ENCODE results near the gene TAS2R41.
"Not testable (repeated sequence)": the region's sequence is repeated elsewhere in the genome, so short reads cannot be mapped to it uniquely, and the experiment has no call there.

Gene TAS2R41

DNA sequence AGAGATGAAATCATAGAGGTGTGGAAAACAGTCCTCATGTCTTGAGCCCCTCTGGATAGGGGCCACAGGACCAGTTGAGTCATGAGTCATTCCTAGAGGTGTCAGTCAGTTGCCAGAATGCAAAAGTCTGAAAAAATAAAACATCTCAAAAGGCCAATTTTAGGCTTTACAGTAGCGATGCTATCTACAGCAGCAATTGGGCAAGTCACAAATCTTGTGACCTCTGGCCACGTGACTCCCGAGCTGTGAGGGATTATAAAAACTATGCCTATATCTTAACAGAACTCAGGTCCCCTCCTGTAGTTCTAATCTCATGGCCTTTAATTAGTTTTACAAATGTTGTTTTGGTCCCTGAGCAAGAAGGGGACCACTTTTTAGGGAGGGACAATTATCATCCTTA, 15.6 kb upstream of the TAS2R41 start:
- no peaks in the 10 kb centered on the region for H3K36me3 ChIP-seq (ENCODE audit: control insufficient read depth, insufficient read depth, low read length)
- TF ChIP-seq, protein P1, sequence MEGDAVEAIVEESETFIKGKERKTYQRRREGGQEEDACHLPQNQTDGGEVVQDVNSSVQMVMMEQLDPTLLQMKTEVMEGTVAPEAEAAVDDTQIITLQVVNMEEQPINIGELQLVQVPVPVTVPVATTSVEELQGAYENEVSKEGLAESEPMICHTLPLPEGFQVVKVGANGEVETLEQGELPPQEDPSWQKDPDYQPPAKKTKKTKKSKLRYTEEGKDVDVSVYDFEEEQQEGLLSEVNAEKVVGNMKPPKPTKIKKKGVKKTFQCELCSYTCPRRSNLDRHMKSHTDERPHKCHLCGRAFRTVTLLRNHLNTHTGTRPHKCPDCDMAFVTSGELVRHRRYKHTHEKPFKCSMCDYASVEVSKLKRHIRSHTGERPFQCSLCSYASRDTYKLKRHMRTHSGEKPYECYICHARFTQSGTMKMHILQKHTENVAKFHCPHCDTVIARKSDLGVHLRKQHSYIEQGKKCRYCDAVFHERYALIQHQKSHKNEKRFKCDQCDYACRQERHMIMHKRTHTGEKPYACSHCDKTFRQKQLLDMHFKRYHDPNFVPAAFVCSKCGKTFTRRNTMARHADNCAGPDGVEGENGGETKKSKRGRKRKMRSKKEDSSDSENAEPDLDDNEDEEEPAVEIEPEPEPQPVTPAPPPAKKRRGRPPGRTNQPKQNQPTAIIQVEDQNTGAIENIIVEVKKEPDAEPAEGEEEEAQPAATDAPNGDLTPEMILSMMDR (IDR thresholded peaks at IDR 0.05; ENCODE audit: insufficient read depth, low read length, poor library complexity, severe bottlenecking) = no peak
- H3K27me3 ChIP-seq (replicated peaks; ENCODE audit: control insufficient read depth, insufficient read depth, low read length) = no peaks in the 10 kb centered on the region
- no peak for DNase-seq (ENCODE audit: extremely low read depth, insufficient read length)
- H3K4me3 ChIP-seq (replicated peaks; ENCODE audit: low read depth, low read length) = no peak overlapping the region

DNA sequence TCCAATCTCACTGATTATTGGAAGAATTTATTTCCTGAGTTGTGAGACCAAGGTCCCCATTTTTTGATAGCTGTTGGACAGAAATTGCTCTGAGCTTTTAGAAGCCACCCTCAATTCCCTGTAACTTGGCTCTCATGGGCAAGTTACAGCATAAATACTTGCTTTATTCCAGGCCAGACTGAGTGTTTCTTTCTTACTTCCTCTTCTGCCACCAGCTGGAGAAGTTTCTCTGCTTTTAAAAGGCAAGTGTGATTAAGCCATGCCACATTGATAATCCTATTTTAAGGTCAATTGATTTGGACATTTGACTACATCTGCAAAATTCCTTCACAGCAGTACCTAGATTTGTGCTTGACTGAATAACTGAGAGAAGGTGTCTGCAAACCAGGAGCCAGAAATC, 14.1 kb upstream of the TAS2R41 start:
- no peaks in the 10 kb centered on the region for H3K36me3 ChIP-seq (ENCODE audit: control insufficient read depth, insufficient read depth, low read length)
- no peak for DNase-seq (ENCODE audit: extremely low read depth, insufficient read length)
- H3K4me3 ChIP-seq (replicated peaks; ENCODE audit: low read depth, low read length) = no peak overlapping the region
- TF ChIP-seq, protein P1 (IDR thresholded peaks at IDR 0.05; ENCODE audit: insufficient read depth, low read length, poor library complexity, severe bottlenecking) = no peak
- no peaks in the 10 kb centered on the region for H3K27me3 ChIP-seq (replicated peaks; ENCODE audit: control insufficient read depth, insufficient read depth, low read length)

DNA sequence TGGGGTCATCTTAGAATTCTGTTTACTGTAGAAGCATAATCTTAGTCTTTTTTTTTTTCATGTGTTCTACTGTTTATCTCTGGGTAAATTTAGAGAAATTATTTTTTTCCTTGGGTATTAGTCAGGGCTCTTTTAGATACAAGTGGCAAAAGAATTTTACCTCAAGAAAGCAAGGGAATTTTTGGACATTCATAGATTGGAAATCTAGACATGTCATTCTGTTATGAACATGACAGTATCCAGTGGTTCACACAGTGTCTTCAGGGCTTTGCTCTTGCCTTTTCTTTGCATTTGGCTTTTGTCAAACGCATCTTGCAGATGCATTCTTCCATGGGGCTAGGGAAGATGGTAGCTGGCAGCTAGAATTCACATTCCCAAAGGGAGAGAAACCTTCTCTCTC, 13.7 kb upstream of the TAS2R41 start:
- Histone ChIP-seq H3K36me3 (ENCODE audit: control insufficient read depth, insufficient read depth, low read length) (no peaks in the 10 kb centered on the region), H3K4me3 (replicated peaks; ENCODE audit: low read depth, low read length) (no peak overlapping the region), H3K27me3 (replicated peaks; ENCODE audit: control insufficient read depth, insufficient read depth, low read length) (no peaks in the 10 kb centered on the region)
- DNase-seq (ENCODE audit: extremely low read depth, insufficient read length) = no peak
- TF ChIP-seq, protein P1 (IDR thresholded peaks at IDR 0.05; ENCODE audit: insufficient read depth, low read length, poor library complexity, severe bottlenecking) = no peak

DNA sequence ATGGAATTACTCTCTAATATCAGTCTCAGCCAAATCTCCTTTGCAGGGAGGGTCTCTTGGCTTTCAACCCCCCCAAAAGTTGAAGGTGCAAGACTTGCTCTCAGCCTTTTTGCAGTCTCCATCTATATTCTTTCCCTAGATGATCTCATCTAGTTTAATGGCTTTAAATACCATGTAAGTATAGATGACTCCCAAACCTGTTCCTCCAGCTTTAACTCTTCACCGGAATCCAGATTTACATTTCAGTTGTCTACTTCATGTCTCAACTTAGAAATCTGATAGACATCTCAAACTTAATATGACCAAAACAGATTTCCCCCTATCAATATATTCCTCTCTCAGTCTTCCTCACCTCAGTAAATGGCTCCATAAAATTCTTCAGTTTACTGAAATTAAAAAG, 9.9 kb upstream of the TAS2R41 start:
- Histone ChIP-seq H3K27me3 (replicated peaks; ENCODE audit: control insufficient read depth, insufficient read depth, low read length) (no peaks in the 10 kb centered on the region), H3K4me3 (replicated peaks; ENCODE audit: low read depth, low read length) (no peak overlapping the region), H3K36me3 (ENCODE audit: control insufficient read depth, insufficient read depth, low read length) (no peaks in the 10 kb centered on the region)
- DNase-seq (ENCODE audit: extremely low read depth, insufficient read length) = no peak
- TF ChIP-seq, protein P1 (IDR thresholded peaks at IDR 0.05; ENCODE audit: insufficient read depth, low read length, poor library complexity, severe bottlenecking) = no peak

DNA sequence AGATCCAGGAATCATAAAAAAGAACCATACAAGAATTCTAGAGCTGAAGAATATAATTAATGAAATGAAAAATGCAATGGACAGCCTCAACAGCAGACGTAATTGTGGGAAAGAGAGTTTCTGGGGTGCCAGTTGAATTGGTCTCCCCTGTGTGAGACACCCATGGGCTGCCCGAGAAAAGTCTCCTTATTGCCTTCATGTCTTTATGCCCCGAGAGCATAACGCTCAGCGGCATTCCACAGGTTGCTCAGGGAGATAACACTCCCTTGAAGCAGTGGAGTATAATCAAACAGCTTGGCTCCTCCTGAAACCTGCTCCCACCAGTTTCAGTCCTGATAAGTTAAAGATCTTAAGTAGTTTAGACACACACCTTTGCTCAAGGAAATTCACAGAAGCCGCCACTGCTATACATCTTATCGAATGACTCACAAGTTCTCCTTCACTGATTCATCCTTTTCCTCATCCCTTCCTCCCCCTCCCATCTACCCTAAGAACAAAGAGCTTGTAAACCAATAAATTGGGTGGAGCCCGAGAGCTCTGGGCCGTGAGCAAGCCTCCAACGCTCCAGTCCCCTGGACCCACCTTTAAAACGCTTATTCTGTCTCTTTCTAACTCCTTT, 5.5 kb upstream of the TAS2R41 start:
- H3K27me3 ChIP-seq (replicated peaks; ENCODE audit: control insufficient read depth, insufficient read depth, low read length); H3K36me3 ChIP-seq (ENCODE audit: control insufficient read depth, insufficient read depth, low read length); H3K4me3 ChIP-seq (replicated peaks; ENCODE audit: low read depth, low read length); DNase-seq (ENCODE audit: extremely low read depth, insufficient read length): not testable (repeated sequence)

DNA sequence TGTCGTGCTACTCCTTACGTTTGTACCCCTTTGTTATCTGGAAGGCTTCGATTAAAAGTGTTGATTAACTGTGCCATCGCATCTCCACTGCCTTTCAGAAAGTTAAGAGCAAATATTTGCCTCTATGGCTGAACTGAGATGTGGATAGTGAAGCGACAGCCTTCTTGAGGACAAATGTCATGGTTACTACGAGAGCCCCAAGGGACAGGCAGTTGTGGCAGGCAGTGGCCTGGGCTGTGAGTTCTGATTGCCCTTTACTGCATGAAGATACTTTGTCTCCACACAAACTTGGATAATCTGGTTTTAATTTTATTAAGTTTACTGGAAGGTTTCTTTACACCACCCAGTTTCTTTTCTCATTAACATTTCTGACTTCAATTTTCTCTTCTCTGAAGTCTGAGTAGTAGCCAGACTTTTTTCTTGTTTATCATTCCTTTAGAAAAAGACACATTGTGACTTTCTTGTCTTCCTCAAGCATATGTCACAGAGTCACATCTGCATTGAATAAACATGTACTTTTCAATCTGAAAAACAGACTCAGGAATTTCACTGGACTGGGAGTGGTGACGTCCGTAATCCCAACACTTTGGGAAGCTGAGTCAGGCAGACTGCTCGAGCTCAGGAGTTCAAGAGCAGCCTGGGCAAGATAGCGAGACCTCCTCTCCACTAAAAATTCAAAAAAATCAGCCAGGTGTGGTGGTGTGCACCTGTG, 1.5 kb downstream of the TAS2R41 start:
- Histone ChIP-seq H3K27me3 (replicated peaks; ENCODE audit: control insufficient read depth, insufficient read depth, low read length) (no peaks in the 10 kb centered on the region; the same call in none of the 2 replicates), H3K36me3 (ENCODE audit: control insufficient read depth, insufficient read depth, low read length) (no peaks in the 10 kb centered on the region), H3K4me3 (replicated peaks; ENCODE audit: low read depth, low read length) (no peak overlapping the region)
- DNase-seq (ENCODE audit: extremely low read depth, insufficient read length) = no peak
- TF ChIP-seq, protein P1 (IDR thresholded peaks at IDR 0.05; ENCODE audit: insufficient read depth, low read length, poor library complexity, severe bottlenecking) = no peak

All from GM06990 (cell line).